H9 (cell line): Measurements from ENCODE around the gene PAK2. TPM values are rescaled to one million over a fixed set of nuclear protein-coding genes. Genes with fewer than 3 reads are reported as not detected.
"Not testable (repeated sequence)": the region's sequence is repeated elsewhere in the genome, so short reads cannot be mapped to it uniquely, and the experiment has no call there.

Experiments
- DNase-seq: peaks from one replicate; pipeline ENCODE4 v3.0.0-alpha.2; 2017
- H2AFZ ChIP-seq: one replicate; pipeline ENCODE4 v1.6.1; 2013; ENCODE audit warnings: mild to moderate bottlenecking, low read length, control low read depth, moderate library complexity
- H2AK5ac ChIP-seq: 2 replicates; pipeline ENCODE4 v1.6.1; 2013; ENCODE audit warnings: low read length, control low read depth, mixed read lengths; ENCODE audit not compliant: insufficient read length
- H2BK120ac ChIP-seq: one replicate; pipeline ENCODE4 v1.6.1; 2013; ENCODE audit warnings: low read depth, mild to moderate bottlenecking, low read length, control low read depth, inconsistent platforms; ENCODE audit not compliant: poor library complexity, severe bottlenecking
- H2BK12ac ChIP-seq: 2 replicates; pipeline ENCODE4 v1.6.1; 2013; ENCODE audit warnings: low read length, control low read depth, mixed read lengths, low read depth; ENCODE audit not compliant: insufficient read length
- H2BK15ac ChIP-seq: 2 replicates; pipeline ENCODE4 v1.6.1; 2013; ENCODE audit warnings: low read depth, low read length, control low read depth
- H2BK20ac ChIP-seq: one replicate; pipeline ENCODE4 v1.6.1; 2013; ENCODE audit warnings: low read depth, mild to moderate bottlenecking, low read length, control low read depth, inconsistent platforms; ENCODE audit not compliant: poor library complexity, severe bottlenecking
- H2BK5ac ChIP-seq: 2 replicates; pipeline ENCODE4 v1.6.1; 2013; ENCODE audit warnings: low read length, control low read depth, mixed read lengths; ENCODE audit not compliant: insufficient read length
- H3K14ac ChIP-seq: 2 replicates; pipeline ENCODE4 v1.6.1; 2013; ENCODE audit warnings: low read length, control low read depth; ENCODE audit not compliant: insufficient read depth
- H3K18ac ChIP-seq: 2 replicates; pipeline ENCODE4 v1.6.1; 2013; ENCODE audit warnings: low read depth, mild to moderate bottlenecking, mixed read lengths, low read length, control low read depth; ENCODE audit not compliant: insufficient read length
- H3K23ac ChIP-seq: 2 replicates; pipeline ENCODE4 v1.6.1; 2013; ENCODE audit warnings: low read length, control low read depth, mixed read lengths, low read depth; ENCODE audit not compliant: insufficient read length
- H3K23me2 ChIP-seq: 2 replicates; pipeline ENCODE4 v1.6.1; 2013; ENCODE audit warnings: low read depth, mild to moderate bottlenecking, mixed read lengths, low read length, control low read depth; ENCODE audit not compliant: insufficient read length, poor library complexity, severe bottlenecking
- H3K27ac ChIP-seq: 2 replicates; pipeline ENCODE4 v1.5.1; 2013; ENCODE audit warnings: low read length, control low read depth, mixed read lengths, low read depth; ENCODE audit not compliant: insufficient read length
- H3K27me3 ChIP-seq: 2 replicates; pipeline ENCODE4 v1.6.1; 2013; ENCODE audit warnings: low read length, control low read depth, inconsistent platforms; ENCODE audit not compliant: insufficient read depth
- H3K4ac ChIP-seq: 2 replicates; pipeline ENCODE4 v1.6.1; 2013; ENCODE audit warnings: low read depth, mild to moderate bottlenecking, control low read depth, inconsistent platforms, low read length, moderate library complexity
- H3K4me1 ChIP-seq: 2 replicates; pipeline ENCODE4 v1.6.1; 2013; ENCODE audit warnings: low read length, control low read depth, inconsistent platforms; ENCODE audit not compliant: insufficient read depth
- H3K4me2 ChIP-seq: 2 replicates; pipeline ENCODE4 v1.6.1; 2013; ENCODE audit warnings: low read length, control low read depth, mixed read lengths; ENCODE audit not compliant: insufficient read length, insufficient read depth
- H3K56ac ChIP-seq: 2 replicates; pipeline ENCODE4 v1.6.1; 2013; ENCODE audit warnings: low read depth, mild to moderate bottlenecking, mixed read lengths, low read length, control low read depth; ENCODE audit not compliant: insufficient read length
- H3K79me1 ChIP-seq: 2 replicates; pipeline ENCODE4 v1.6.1; 2013; ENCODE audit warnings: low read depth, mild to moderate bottlenecking, moderate library complexity, low read length, control low read depth, inconsistent platforms; ENCODE audit not compliant: insufficient read depth, poor library complexity, severe bottlenecking
- H3K79me2 ChIP-seq: 2 replicates; pipeline ENCODE4 v1.6.1; 2013; ENCODE audit warnings: low read length, control low read depth, inconsistent platforms; ENCODE audit not compliant: insufficient read depth
- H3K9ac ChIP-seq: 2 replicates; pipeline ENCODE4 v1.6.1; 2013; ENCODE audit warnings: low read length, control low read depth, mixed read lengths; ENCODE audit not compliant: insufficient read length; ENCODE audit errors: extremely low read depth
- H3K9me3 ChIP-seq: one replicate; pipeline ENCODE4 v1.6.1; 2013; ENCODE audit warnings: low read depth, low read length, inconsistent platforms; ENCODE audit not compliant: control insufficient read depth
- H3T11ph ChIP-seq: one replicate; pipeline ENCODE4 v1.6.1; 2013; ENCODE audit warnings: mild to moderate bottlenecking, low read length, control low read depth, inconsistent platforms
- H4K20me1 ChIP-seq: one replicate; pipeline ENCODE4 v1.6.1; 2013; ENCODE audit not compliant: control insufficient read depth, insufficient read length, insufficient read depth
- H4K5ac ChIP-seq: 2 replicates; pipeline ENCODE4 v1.6.1; 2013; ENCODE audit warnings: low read depth, mild to moderate bottlenecking, mixed read lengths, low read length, control low read depth; ENCODE audit not compliant: insufficient read length
- H4K8ac ChIP-seq: replicated peaks from 2 replicates; pipeline ENCODE4 v1.6.1; 2013; ENCODE audit warnings: low read length, control low read depth, mixed read lengths, low read depth; ENCODE audit not compliant: insufficient read length
- H4K91ac ChIP-seq: 2 replicates; pipeline ENCODE4 v1.6.1; 2013; ENCODE audit warnings: low read depth, mild to moderate bottlenecking, moderate library complexity, mixed read lengths, low read length, control low read depth; ENCODE audit not compliant: insufficient read length
- H3K27ac Mint-ChIP-seq, 3 experiments: 2 replicates in 2 of 3; 3 replicates in 1 of 3; pipeline ENCODE4 v1.8.0; 2020 to 2021; ENCODE audit warnings: mixed read lengths in 3 of 3, mild to moderate bottlenecking in 1 of 3, moderate library complexity in 1 of 3
- H3K27me3 Mint-ChIP-seq: 2 replicates; pipeline ENCODE4 v1.8.0; 2021; ENCODE audit warnings: low read depth, mild to moderate bottlenecking, moderate library complexity, mixed read lengths
- H3K36me3 Mint-ChIP-seq, 3 experiments: 2 replicates in 2 of 3; 3 replicates in 1 of 3; pipeline ENCODE4 v1.8.0; 2020 to 2021; ENCODE audit warnings: low read depth in 3 of 3, mixed read lengths in 3 of 3; ENCODE audit not compliant: insufficient read depth in 1 of 3
- H3K4me1 Mint-ChIP-seq, 2 experiments: 2 replicates each; pipeline ENCODE4 v1.8.0; 2020; ENCODE audit warnings: mixed read lengths in 2 of 2
- H3K4me3 Mint-ChIP-seq, 2 experiments: 2 replicates in 1 of 2; 3 replicates in 1 of 2; pipeline ENCODE4 v1.8.0; 2020 to 2021; ENCODE audit warnings: mild to moderate bottlenecking in 2 of 2, mixed read lengths in 2 of 2, moderate library complexity in 1 of 2
- H3K9me3 Mint-ChIP-seq, 2 experiments: 2 replicates in 1 of 2; 3 replicates in 1 of 2; pipeline ENCODE4 v1.8.0; 2020; ENCODE audit warnings: mild to moderate bottlenecking in 2 of 2, mixed read lengths in 2 of 2, moderate library complexity in 1 of 2
- CTCF ChIP-seq: fragments of 200-600 bp; sonication (generic); conservative IDR thresholded peaks from 3 replicates; pipeline ENCODE4 v1.8.0; 2021; ENCODE audit warnings: antibody characterized with exemption, mild to moderate bottlenecking
- WGBS: extraction: QIAGEN DNeasy Blood & Tissue Kit; methylation state at CpG from one replicate; pipeline ENCODE4 v1.1.7; 2013; ENCODE audit warnings: missing lambda C conversion rate, low lambda C conversion rate, mixed read lengths; ENCODE audit not compliant: insufficient read length; ENCODE audit errors: extremely low coverage; 5-methylcytosine and 5-hydroxymethylcytosine counted together
- total RNA-seq: library from RNA; stranded (reverse); gene quantifications from 2 replicates; pipeline ENCODE4 v1.2.1, GENCODE V29; 2021

PAK2 gene
- total RNA-seq, 1 experiment from 2014 or later: 65.7 TPM

DNA sequence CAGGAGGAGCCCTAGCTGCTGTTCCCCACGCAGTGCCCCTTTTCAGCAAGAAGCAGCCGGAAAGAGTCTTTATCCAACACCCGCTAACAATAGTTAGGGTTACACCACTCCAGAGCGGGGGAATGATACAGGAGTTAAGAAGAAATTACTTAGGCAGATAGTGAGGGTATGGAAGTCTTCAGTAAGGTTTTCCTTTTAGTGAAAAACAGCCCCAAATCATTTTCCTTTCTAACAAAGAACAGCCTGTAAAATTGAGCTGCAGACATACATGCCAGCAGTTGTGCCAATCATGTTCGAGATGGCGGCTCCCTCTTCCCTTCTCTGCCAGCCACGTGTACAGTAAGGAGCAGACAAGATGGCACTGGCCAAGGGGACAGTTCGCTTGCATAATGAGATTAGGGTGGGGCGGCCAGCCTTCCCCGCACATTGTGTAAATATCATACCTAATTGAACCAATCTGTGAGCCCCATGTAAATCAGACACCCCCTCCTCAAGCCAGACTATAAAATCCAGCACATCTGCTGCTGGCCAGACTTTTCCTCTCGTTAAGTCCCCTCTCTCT is 109.6 kb downstream of the PAK2 start:
- Histone ChIP-seq H3K79me2 (no peaks in the 10 kb centered on the region), H3K23me2 (no peaks in the 10 kb centered on the region), H3K4me2 (no peak overlapping the region), H2BK20ac (no peak overlapping the region), H3K18ac (no peak overlapping the region), H3K4me1 (no peaks in the 10 kb centered on the region), H3K23ac (no peak overlapping the region), H2AK5ac (no peak overlapping the region), H4K20me1 (no peaks in the 10 kb centered on the region), H3K27ac (no peak overlapping the region), H4K5ac (no peak overlapping the region), H4K8ac (no peak overlapping the region), H2BK12ac (no peak overlapping the region), H3K9ac (no peak overlapping the region), H2BK5ac (no peak overlapping the region), H3K79me1 (no peaks in the 10 kb centered on the region), H3K14ac (no peak overlapping the region), H2AFZ (no peak overlapping the region), H3T11ph (no peak overlapping the region), H3K9me3 (peaks cover 9% of the 10 kb centered on the region), H4K91ac (no peak overlapping the region), H3K4ac (no peak overlapping the region), H2BK120ac (no peak overlapping the region), H2BK15ac (no peak overlapping the region), H3K56ac (no peak overlapping the region), H3K27me3 (no peaks in the 10 kb centered on the region)
- WGBS: no CpG with 5 or more reads among the region's 11 CpGs
- H3K9me3 Mint-ChIP-seq: peaks cover 50 to 57% of the 10 kb centered on the region in 2 experiments
- H3K4me1 Mint-ChIP-seq: peaks cover 0 to 3% of the 10 kb centered on the region in 2 experiments; a peak in 2 of 4 replicates
- no peak for DNase-seq
- H3K27me3 Mint-ChIP-seq: peaks cover 3% of the 10 kb centered on the region; the same call in 1 of the 2 replicates
- no peak overlapping the region for H3K27ac Mint-ChIP-seq
- no peak overlapping the region; a peak in 1 of 5 replicates for H3K4me3 Mint-ChIP-seq
- TF ChIP-seq CTCF: no peak
- H3K36me3 Mint-ChIP-seq: peaks cover 12 to 13% (median 12%) of the 10 kb centered on the region in 3 experiments

- not testable (repeated sequence) for H3K4me2 ChIP-seq, H2BK5ac ChIP-seq, H2BK15ac ChIP-seq, H3K56ac ChIP-seq, H3K27ac ChIP-seq, H2AFZ ChIP-seq, H2BK120ac ChIP-seq, H3K9me3 ChIP-seq, H3K23me2 ChIP-seq, H3K36me3 Mint-ChIP-seq, H3K9ac ChIP-seq, H3T11ph ChIP-seq, H3K18ac ChIP-seq, H3K4me1 Mint-ChIP-seq, H3K4me1 ChIP-seq, H3K79me1 ChIP-seq, DNase-seq, H3K27me3 Mint-ChIP-seq, H4K8ac ChIP-seq, H3K23ac ChIP-seq, H4K5ac ChIP-seq, H4K91ac ChIP-seq, H2AK5ac ChIP-seq, H4K20me1 ChIP-seq, H3K27me3 ChIP-seq, H3K14ac ChIP-seq, H3K27ac Mint-ChIP-seq, H2BK12ac ChIP-seq, H3K4me3 Mint-ChIP-seq, H3K79me2 ChIP-seq, H2BK20ac ChIP-seq, H3K4ac ChIP-seq
- no CpG with 5 or more reads among the region's 8 CpGs for WGBS
- H3K9me3 Mint-ChIP-seq: peaks cover 26 to 31% of the 10 kb centered on the region in 2 experiments
Observed at GRCh38 chr3:196863000-196863399, 123.3 kb downstream of the PAK2 start.
